Progenitor cell of endocrine pancreas (in vitro differentiated cells): Measurements from ENCODE around the gene FAM50B. TPM values are rescaled to one million over a fixed set of nuclear protein-coding genes. Genes with fewer than 3 reads are reported as not detected.

Experiments used
- DNase-seq: peaks from one replicate; pipeline ENCODE4 v3.0.0; 2021; ENCODE audit warnings: low spot score; ENCODE audit not compliant: unreplicated experiment
- H3K27ac Mint-ChIP-seq: 2 replicates; pipeline ENCODE4 v1.8.0; 2021; ENCODE audit warnings: mild to moderate bottlenecking, moderate library complexity, mixed read lengths
- H3K27me3 Mint-ChIP-seq: 2 replicates; pipeline ENCODE4 v1.8.0; 2021; ENCODE audit warnings: mixed read lengths
- H3K36me3 Mint-ChIP-seq: 2 replicates; pipeline ENCODE4 v1.8.0; 2022; ENCODE audit warnings: mixed read lengths; ENCODE audit not compliant: insufficient read depth
- H3K4me1 Mint-ChIP-seq: 2 replicates; pipeline ENCODE4 v1.8.0; 2021; ENCODE audit warnings: low read depth, mixed read lengths
- H3K4me3 Mint-ChIP-seq: 2 replicates; pipeline ENCODE4 v1.8.0; 2021; ENCODE audit warnings: low read depth, mild to moderate bottlenecking, moderate library complexity, mixed read lengths
- H3K9me3 Mint-ChIP-seq: 2 replicates; pipeline ENCODE4 v1.8.0; 2021; ENCODE audit warnings: low read depth, mixed read lengths
- total RNA-seq: library from RNA; stranded (reverse); gene quantifications from 2 replicates; pipeline ENCODE4 v1.2.1, GENCODE V29; 2021
- TF ChIP-seq, protein P1 (sequence below): fragments of 200-600 bp; sonication (generic); IDR thresholded peaks from one replicate; pipeline ENCODE4 v1.5.0; 2021; ENCODE audit warnings: antibody characterized with exemption, mild to moderate bottlenecking; ENCODE audit not compliant: unreplicated experiment

Gene FAM50B
- total RNA-seq, 1 donor from 2014 or later = 2.8 TPM

- Mint-ChIP-seq H3K36me3 (no peaks in the 10 kb centered on the region), H3K27ac (no peak overlapping the region), H3K9me3 (peaks cover 3% of the 10 kb centered on the region), H3K4me3 (no peak overlapping the region), H3K27me3 (peaks cover 4% of the 10 kb centered on the region), H3K4me1 (peaks cover 13% of the 10 kb centered on the region)
- TF ChIP-seq, protein P1, sequence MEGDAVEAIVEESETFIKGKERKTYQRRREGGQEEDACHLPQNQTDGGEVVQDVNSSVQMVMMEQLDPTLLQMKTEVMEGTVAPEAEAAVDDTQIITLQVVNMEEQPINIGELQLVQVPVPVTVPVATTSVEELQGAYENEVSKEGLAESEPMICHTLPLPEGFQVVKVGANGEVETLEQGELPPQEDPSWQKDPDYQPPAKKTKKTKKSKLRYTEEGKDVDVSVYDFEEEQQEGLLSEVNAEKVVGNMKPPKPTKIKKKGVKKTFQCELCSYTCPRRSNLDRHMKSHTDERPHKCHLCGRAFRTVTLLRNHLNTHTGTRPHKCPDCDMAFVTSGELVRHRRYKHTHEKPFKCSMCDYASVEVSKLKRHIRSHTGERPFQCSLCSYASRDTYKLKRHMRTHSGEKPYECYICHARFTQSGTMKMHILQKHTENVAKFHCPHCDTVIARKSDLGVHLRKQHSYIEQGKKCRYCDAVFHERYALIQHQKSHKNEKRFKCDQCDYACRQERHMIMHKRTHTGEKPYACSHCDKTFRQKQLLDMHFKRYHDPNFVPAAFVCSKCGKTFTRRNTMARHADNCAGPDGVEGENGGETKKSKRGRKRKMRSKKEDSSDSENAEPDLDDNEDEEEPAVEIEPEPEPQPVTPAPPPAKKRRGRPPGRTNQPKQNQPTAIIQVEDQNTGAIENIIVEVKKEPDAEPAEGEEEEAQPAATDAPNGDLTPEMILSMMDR = no peak
- DNase-seq = no peak
These were observed 5.6 kb upstream of the FAM50B start for GRCh38 chr6:3843379-3844096.

DNA sequence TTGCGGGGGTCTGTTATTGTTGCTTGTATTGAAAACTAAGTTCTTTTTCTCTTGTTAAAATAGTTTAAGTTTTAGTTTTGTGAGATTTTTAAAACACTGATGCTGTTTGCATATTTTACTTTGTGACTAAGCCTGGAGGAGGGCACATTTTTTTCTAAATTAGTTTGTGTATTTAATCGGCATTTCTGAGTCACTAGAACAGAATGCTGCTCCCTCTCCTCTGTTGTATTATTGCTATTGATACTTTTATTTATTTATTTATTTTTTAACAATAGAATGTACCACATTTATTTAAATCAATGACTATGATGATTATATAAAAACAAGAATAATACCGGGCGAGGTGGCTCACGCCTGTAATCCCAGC lies 5.1 kb upstream of the FAM50B start:
- no peak for DNase-seq
- Mint-ChIP-seq H3K27me3 (peaks cover 4% of the 10 kb centered on the region), H3K9me3 (peaks cover 3% of the 10 kb centered on the region), H3K4me1 (peaks cover 15% of the 10 kb centered on the region), H3K36me3 (peaks cover 2% of the 10 kb centered on the region), H3K27ac (no peak overlapping the region), H3K4me3 (no peak overlapping the region)
- TF ChIP-seq, protein P1 = no peak

GRCh38 chr6:3847521-3847920 lies 1.7 kb upstream of the FAM50B start:
- H3K4me1 Mint-ChIP-seq = peaks cover 15% of the 10 kb centered on the region
- TF ChIP-seq, protein P1 = no peak
- H3K27ac Mint-ChIP-seq = no peak overlapping the region
- no peak overlapping the region for H3K4me3 Mint-ChIP-seq
- H3K9me3 Mint-ChIP-seq = peaks cover 3% of the 10 kb centered on the region
- no peaks in the 10 kb centered on the region for H3K27me3 Mint-ChIP-seq
- no peak for DNase-seq
- peaks cover 4% of the 10 kb centered on the region for H3K36me3 Mint-ChIP-seq

DNA sequence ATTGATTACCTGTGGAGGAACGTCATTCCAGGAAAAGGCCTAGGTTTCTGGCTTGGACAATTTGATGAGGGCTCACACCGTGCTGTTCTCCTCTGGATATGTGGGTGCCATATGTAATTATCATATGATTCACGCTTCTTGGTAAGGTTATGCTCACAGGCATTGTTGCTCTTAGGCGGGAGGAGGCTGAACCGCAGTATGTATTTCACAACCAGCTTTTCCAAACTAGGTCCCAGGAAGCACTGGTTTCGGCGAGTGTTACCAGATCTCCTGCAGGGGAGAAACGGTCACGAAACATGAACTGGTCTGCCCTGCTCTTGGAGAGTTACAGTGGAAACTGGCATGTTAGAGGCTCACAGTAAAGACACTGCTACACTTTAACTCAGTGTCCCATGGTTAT lies 793 bp upstream of the FAM50B start:
- Mint-ChIP-seq H3K4me1 (peaks cover 15% of the 10 kb centered on the region), H3K4me3 (peak overlapping the region; percentile 71), H3K27ac (peak overlapping the region; percentile 87), H3K36me3 (peaks cover 4% of the 10 kb centered on the region), H3K9me3 (peaks cover 3% of the 10 kb centered on the region), H3K27me3 (no peaks in the 10 kb centered on the region)
- TF ChIP-seq, protein P1 = no peak
- DNase-seq = no peak

DNA sequence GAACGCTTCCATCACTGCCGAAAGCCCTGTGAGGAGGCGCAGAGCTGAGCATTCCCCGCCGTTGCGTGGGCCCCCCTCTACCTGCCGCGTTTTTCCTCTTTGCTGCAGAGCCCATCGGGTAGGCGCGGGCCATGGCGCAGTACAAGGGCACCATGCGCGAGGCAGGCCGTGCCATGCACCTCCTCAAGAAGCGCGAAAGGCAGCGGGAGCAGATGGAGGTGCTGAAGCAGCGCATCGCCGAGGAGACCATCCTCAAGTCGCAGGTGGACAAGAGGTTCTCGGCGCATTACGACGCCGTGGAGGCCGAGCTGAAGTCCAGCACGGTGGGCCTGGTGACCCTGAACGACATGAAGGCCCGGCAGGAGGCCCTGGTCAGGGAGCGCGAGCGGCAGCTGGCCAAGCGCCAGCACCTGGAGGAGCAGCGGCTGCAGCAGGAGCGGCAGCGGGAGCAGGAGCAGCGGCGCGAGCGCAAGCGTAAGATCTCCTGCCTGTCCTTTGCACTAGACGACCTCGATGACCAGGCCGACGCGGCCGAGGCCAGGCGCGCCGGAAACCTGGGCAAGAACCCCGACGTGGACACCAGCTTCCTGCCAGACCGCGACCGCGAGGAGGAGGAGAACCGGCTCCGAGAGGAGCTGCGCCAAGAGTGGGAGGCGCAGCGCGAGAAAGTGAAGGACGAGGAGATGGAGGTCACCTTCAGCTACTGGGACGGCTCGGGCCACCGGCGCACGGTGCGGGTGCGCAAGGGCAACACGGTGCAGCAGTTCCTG lies 693 bp downstream of the FAM50B start:
- Mint-ChIP-seq H3K27me3 (no peaks in the 10 kb centered on the region), H3K4me1 (peaks cover 15% of the 10 kb centered on the region), H3K4me3 (peak overlapping the region; percentile 72), H3K9me3 (peaks cover 3% of the 10 kb centered on the region), H3K27ac (no peak overlapping the region), H3K36me3 (peaks cover 4% of the 10 kb centered on the region)
- no peak for DNase-seq
- TF ChIP-seq, protein P1 = no peak
